HK-2 (cell line): ENCODE data around the gene TGFB3.
A peak's percentile ranks its signal among the peaks of the same experiment; 100 is the strongest.
"Not testable (repeated sequence)": the region's sequence is repeated elsewhere in the genome, so short reads cannot be mapped to it uniquely, and the experiment has no call there.

Experiments used
- DNase-seq: peaks from one replicate; pipeline ENCODE4 v3.0.0-alpha.2; 2018; ENCODE audit not compliant: unreplicated experiment

TGFB3 gene

DNA sequence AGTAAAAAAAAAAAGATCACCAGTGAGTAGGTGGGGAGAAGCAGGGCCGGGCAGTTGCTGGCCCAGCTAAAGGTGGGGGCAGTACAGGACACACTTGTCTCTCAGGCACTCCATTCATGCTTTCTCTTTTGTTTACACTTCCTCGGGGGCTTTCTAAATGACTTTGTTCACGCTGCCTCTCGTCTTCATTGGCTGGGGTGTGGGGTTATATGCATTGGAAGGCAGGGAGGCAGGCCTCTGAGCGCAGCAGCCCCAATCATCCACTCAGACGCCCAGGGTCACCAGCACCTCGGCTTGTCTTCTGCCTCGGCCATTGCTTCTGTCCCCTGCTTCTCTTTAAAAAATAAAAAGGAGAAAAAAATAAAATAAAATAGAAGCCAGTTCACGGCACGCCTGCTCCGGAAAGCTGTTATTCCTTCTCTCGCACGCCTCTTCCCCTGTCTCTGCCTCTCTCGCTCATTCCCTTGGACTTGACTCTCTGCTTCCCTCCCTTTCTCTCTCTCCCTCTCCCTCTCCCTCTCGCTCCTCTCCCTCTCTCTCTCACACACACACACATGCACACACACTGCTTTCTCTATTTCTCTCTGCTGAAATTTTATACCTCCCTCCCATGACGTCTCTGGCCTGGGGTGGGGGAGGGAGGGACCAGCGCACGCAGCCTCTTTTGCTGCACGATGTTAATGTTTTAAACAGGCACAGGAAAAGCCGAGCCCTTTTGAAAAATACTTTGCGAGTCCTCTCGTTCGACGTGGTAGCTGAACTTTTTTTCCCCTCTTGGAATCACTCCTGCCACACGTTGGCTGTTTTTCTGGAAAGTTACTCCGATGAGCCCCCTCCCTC is at the start of gene TGFB3:
TGFB3 (minus strand) TSS at position 570 of the 840 bp plus-strand sequence. CDS start 1,102 bp downstream, outside the sequence.
- peak; percentile 72 for DNase-seq

DNA sequence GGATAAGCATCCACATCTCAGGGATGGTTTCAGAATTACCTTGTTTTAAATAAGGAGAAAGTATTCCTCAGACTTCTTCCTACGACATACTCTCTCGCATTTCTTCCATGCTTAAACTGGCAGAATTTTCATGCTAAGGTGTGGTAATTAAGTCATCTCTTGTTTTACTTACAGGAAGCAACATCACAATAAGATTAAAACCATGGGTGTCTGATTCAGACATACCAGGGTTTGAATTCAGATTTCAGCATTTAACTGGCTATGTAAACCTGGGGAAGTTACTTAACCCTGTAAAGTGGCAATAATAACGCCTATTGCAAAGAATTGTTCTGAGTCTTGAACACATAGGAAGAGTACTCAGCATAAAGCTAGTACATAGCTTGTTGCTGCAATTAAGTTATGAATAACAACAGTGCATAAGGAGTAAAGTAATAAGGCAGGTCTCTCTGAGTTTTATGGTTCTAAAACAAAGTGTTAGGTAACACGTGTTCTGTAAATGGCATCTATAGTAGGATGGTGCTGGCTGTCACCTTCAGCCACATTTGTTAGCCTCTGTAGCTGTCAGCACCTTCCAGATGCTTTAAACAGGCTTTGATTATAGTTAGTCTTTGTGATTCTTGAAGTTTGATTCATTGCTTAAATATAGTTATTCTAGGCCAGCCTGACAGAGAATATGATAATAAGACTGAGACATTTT is 42.6 kb upstream of the TGFB3 start:
- DNase-seq: no peak

DNA sequence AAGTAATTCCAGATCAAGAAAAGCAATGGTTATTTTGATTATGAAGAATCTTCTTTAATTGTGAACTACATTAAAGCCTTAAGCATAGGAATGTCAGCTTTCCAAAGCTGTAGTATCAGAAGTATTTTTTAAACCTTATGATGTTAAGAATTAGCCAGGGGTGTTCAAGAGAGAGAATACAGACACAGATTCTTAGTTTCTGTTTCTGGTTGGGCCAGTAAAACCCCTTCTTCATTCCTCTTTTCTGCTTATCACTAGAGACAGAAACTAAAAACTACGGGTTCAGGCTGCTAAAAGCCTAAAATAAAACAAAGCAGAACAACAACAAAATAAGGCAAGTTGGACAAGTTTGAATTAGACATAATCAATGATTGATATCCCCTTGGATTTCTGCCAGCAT is 42.0 kb upstream of the TGFB3 start:
- DNase-seq: no peak

DNA sequence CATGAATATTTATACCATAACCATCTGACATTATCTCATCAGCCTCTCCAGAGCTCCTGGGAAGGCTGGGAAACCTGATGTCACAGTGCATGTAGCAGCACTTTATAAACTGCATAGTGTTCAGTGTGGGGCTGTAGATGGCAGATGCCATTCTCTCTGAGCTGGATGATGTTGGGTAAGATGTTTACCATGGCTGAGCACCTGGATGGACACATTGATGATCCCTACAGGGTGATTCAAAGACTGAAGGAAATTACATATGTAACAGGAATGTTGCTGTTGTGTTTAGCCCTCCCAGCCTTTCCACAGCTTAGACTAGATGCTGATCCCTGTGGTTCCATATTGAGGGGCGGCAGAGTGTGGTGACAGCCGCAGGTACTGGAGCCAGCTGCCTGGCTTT is 41.2 kb upstream of the TGFB3 start:
- DNase-seq: no peak

DNA sequence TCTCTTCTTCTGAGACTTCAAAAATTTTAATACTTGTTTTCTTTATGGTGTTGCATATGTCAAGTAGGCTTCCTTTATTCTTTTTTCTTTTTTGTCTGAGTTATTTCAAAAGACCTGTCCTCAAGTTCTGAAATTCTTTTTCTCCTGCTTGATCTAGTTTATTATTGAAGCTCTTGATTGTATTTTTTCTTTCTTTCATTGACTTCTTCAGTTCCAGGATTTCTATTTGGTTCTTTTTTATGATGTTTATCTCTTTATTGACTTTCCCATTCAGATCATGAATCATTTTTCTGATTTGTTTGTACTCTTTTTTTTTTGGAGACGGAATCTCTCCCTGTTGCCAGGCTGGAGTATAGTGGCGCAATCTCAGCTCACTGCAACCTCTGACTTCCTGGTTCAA is 37.9 kb upstream of the TGFB3 start:
- no peak for DNase-seq

DNA sequence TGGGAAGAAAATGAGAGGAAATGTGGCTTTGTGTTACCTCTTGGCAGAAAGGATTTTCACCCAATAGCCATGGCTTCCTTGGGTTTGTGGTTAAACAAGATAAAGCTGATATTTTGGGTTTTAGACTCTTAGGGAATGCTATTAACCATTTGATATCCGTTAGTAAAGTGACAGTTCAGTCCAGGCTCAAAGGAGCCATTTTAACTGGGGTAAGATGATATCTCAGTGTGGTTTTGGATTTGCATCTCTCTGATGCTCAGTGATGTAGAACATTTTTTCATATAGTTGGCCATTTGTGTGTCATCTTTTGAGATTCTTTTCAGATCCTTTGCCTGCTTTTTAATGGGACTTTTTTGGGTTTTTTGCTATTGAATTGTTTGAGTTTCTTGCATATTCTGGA is 33.9 kb upstream of the TGFB3 start:
- no peak for DNase-seq

DNA sequence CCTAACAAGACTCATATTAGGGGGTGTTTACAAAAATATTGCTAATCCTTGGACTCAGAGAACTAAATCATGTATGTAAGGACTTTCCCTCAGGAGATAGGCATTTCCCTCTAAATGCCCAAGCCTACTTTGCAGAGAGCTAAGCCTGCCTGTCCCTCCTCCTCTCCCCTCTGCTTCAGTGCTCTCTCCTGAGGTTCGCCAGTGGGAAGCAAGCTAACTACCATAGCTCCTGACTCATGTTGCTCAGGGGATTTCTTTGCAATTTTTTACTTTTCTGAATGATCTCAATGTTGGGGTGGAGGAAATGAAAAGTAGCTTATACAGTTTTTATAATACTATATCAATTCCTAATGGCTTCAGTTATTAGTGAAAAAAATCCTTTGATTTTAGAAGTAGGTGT is 33.4 kb upstream of the TGFB3 start:
- no peak for DNase-seq

DNA sequence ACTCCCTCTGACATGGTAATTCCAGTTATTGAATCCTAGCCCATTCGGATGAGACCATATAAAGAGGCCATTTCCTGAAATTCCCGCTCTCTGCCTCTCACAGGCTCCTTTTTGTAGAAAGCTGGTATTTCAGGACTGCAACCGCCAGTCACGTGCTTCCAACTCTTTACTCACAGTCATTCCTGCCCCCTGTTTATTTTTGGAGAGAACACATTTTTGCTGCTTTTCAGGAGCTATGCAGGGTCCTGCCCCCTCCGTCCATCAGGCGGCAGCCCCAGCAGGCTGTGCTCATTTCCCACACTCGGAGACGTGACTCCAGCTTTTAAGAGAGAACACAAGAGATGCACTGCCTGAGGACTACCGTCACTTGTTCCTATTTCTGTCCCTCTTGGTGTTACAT is 30.6 kb upstream of the TGFB3 start:
- no peak for DNase-seq

DNA sequence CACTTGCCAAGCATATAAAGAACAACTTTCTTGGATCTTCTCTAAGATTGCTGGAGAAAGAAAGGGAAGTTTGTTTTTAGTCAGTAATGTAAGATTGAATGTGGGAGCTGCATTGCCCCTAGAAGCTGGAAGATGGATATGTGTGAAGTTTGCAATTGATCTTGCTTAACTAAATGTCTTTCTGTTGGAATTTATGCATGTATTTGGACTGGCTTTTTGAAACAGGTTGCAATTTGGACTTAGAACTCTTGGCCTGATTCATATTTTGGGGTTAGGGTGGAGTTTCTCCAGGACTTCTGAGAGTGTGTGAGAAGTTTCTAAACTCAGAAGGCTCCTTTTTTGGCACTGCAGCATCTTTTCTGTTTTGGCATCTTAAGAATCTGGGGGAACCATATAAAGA is 30.1 kb upstream of the TGFB3 start:
- no peak for DNase-seq

DNA sequence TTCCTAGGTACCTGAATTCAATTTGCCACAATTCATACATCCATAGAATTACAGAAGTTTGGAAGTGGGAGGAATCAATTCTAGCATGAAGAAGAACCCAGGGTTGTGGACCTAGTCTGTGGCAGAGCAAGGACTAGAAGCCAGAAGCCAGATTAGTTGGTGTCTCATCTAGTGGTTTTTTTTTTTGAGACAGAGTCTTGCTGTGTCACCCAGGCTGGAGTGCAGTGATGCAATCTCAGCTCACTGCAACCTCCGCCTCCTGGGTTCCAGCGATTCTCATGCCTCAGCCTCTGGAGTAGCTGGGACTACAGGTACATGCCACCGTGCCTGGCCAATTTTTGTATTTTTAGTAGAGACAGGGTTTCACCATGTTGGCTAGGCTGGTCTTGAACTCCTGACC is 27.8 kb upstream of the TGFB3 start:
- DNase-seq: not testable (repeated sequence)

DNA sequence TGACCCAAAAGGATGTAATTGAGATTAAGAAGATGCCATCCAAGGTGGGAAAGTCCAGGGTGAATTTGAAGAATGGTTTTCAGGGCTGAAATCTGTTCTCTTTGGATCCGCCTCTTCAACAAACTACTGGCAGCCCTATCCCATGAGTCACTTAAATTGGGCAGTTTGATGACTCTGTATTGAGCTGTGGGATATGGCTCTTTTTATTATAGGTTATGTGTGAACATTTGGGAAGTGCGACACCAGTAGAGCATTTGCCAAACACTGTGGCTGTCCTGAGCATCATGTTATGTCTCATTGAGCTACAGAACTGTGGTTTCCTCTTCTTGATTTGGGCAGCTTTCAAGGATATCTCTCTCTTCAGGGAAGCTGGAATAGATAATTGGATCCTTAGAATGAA is 26.1 kb upstream of the TGFB3 start:
- no peak for DNase-seq

DNA sequence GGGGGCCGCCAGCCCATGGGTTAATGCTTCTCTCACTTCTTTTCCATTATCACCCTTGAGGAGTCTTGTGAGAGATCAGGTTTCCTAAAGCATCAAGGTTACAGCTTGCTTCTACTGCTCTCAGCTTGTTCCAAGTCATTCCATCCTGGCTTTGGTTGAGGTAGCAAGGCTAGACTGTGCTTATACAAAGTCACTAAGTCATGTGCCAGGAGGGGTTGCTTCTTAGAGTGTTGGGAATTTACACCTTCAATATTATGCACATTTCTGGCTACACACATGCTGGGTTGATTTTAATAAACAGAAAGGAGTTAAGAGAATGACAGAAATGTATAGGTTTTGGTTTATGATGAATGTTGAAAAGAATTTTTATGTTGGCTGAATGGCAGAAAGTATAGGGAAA is 25.6 kb upstream of the TGFB3 start:
- no peak for DNase-seq

DNA sequence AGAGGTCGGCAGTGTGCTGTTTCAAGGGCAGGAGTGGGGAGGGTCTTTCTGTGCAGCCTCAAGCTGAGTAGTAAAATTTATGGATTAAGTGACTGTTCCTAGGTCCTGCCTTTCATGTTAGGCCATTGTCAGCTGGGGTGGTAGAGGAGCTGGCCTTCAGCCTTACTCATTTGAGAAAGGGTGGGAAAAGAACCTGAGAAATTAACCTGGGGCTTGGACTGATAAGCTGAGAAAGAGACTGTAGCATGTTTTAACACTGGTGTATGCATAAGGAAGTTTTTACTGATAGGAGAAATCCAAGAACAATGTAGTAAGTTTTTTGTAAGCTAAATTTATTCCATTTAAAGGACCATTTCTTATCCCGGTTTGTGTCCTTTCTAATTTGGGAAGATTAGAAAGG is 24.5 kb upstream of the TGFB3 start:
- DNase-seq: no peak

DNA sequence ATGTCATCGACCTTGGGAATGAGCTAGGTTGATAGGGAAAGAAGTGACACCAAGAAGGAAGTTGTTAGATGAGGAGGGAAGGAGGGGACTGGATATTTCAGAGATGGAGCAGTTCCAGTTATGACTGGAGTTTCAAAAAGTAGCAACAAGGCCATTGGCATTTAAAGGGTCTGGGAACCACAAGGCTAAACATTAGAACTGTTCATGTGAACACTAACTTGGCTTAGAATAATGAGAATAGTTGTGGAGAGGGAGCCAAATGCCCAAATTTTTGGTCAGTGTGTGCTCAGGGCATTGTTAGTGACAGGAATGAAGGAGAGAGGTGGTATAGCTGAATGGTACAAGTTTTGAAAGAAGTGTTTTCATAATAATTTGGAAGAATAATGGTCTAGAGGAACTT is 20.6 kb upstream of the TGFB3 start:
- DNase-seq: no peak

DNA sequence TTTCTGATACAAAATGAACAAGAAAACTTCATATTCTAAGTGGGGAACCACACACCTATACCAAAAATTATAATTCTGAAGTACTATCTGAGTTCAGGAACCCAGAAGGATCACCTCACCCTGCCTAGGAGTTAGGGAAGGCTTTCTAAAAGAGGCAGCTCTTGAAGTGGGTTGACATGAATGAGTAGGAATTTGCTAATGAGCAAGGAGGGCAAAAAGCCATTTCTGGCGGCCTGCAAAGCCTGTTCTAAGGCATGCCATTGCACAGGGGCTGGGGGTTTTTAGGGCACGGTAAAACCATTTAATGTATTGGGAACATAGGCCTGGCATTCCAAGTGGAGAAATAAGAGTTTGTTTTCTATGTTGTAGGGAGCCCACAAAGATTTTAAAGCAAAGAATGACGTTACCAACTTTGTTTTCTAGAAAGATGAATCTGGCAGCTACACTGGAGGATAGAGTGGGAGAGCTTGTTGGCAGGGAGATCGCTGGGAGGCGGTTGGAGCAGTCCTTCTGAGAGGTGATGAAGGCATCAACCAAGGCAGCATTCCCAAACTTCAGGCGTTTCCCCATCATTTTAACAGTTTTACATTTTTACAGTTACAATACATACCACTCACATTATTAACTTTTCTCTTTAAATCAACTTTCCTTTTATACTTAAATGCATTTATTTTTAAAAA is 17.9 kb upstream of the TGFB3 start:
- DNase-seq: no peak

DNA sequence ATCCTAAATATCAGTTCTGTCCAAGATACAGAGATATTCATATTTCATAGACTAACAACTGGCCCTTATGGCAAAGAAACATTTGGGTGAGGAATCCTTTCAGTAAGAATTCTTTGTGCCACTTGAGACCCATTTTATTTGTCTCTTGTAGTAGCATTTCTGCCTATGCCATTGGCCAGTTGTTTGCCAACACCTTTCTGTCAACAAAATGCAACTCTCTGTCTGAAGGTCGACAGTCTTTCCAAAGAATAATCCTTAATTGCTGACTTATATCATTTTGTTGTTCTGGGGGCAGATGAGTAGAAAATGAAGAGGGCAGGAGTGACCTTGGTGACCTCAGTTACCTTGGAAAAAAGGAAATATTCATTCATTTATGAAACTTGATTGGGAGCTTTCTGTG is 14.7 kb upstream of the TGFB3 start:
- no peak for DNase-seq

DNA sequence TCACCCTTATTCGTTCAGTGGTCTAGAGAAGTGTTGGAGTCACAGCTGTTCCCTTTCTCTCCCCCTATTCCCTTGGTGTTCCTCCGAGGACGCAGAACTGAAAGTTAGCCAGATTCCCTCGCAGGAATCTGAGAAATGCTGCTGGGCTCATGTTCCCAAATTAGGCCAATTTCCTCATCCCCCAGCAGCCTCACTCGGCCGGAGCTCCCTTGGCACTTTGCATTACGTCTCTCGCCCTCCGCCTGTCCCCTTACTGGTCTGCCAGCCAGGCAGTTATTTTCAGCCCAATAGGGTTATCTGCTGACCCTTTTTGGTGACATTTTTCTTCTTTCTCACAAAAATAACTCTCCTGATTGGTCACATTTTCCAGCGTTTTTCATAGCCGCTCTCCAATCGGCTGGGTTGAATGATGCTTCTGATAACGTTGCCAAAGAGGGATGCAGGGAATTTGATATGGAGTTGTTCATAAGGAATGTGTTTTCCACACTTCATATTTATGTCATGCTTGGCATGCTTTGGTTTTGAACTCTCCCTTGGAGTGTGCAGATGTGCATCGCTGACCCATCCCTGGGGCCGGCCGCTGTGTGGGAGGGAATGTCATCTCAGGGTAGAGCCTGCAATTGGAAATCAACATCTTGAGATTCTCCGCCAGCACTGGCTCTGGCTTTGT is 13.7 kb upstream of the TGFB3 start:
- DNase-seq: no peak

DNA sequence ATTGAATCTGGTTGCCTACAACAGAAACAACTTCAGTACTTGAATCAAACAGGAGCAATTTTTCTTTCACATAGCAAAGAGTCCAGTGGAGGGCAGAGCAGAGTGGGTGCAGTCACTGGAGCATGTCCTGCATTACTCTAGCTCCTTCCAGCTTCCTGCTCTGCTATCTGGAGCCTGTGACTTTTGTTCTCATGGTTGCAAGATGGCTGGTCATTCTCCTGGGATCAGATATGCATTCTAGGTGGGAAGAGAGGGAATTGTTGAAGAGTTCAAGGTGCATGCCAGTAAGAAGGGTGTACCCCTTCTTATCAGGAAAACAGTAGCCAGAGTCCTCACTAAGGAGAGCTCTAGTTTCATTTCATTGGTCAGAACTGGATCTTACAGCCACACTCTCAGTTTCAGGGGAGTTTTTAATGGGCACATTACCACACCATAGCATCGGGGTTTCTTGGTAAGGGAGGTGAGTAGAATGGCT is 11.8 kb upstream of the TGFB3 start:
- DNase-seq: peak; percentile 21

DNA sequence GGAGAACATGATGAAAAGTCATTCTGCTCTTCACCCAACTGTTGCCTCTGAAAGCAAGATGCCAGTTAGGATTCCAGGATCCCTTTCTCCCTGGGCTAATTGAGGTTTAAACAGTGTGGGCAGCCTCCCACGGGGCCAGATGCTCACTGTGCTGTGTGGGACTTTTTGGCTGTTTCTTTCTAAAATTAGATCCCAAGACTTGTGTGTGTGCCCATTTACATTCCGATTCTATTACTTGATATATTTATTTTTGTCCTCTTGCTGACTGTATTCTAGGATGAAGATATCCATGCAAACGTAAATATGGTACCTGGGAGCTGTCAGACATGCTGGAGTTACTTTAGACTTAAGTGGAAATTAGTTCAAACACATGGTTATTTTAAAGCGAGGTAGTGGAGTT is 10.0 kb upstream of the TGFB3 start:
- no peak for DNase-seq

DNA sequence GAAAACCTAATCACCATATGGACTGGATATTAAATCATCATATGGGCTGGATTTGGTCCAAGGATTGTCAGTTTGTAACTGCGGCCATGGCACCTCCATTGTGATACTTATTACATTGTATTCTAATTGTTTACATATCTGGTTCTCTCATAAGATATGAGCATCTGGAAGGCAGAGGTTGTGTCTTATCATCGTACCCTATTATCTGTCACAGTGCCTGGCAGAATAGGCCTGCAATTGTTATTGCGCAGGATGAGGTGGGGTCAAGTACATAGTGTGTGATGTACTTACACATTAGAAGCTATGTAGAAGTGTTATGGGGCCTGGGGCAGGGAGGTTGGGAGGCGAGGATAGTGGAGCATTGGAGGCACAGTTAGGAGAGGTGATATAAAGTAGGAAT is 8.5 kb upstream of the TGFB3 start:
- DNase-seq: no peak

DNA sequence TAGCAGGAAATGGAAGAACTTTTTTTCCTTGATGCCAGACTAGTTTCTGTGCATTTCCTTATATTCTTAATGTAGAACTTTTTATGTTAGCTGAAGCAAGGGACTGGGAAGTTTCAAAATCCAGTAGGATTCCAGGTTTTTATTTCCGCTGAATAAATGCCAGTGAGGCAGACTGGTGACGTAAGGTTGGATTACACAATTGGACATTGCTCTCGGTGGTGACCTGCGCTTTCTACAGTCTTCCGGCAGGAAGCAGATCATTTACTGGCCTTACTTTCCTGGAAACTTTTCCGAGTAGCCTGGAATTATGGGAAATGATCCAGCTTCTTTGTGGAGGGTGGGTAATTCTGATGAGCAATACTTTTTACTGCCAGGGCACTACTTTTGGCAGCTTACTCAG is 7.3 kb upstream of the TGFB3 start:
- no peak for DNase-seq
